ENCODE results near the gene HSPA5.

HSPA5 gene

DNA sequence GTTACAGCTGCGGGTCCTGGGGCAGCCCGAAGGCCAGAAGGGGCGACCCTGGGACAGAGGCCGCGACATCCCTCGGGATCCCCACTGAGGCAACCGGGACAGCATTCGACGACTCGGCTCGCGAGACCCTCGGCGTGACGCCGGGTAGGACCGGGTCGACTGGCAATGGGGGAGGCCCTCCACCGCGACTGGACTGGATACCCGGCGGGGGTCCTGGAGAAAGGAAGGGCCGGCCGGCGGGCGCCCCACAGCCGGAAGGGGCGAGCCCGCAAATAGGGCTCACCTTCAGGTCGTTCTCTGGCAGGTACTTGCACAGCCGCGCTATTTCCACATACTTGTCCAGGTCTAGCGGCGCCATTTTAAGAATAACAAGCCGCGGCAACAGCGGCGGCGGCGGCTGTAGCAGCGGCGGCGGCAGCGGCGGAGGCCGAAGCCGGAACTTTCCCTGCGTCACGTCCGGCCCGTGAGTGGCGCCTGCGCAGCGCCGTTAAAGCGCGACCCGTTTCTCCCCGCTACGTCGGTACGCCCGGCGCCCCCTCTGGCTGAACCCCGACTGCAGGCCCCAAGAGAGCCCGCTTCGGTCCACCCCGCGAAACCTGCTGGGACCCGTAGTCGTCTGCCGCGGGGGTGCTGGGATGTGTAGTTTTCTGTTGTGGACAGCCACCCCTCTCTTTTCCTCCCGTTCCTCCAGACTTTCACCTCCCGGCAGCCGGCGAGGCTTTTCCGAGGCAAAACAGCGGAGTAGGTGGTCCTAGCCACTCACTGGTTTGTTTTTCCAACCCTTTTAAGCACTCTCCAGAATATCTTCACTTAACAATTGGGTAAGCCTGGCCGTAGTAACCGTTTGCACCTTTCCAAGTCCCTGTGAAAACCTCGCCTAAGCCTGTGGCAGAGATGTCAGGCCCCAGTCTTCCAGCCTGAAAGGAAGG is 51.5 kb downstream of the HSPA5 start, which contains the start of gene PPP6C:
TSS of gene PPP6C (minus strand) at position 443 of the 929 bp plus-strand sequence. CDS start at position 358, 85 bp downstream.
- peak; percentile 94 for DNase-seq (ENCODE audit: low read depth)

DNA sequence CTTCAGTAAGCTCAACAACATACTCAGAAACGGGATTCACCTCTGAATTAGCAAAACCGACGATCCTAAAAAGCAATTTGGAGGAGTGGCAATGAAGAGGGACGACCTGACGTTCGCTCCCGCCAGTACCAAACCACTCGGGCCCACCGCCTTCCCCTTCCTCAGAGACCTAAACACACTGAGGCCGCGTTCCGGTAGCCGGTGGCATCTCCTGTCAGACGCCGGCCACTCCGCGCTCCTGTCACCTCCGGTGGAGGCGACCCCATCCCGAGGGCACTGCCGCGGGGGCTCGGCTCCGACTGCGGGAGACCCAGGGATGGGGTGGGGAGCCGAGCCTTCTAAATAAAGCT is 52.2 kb downstream of the HSPA5 start:
- no peak for DNase-seq (ENCODE audit: low read depth)

Data from stimulated activated CD8-positive, alpha-beta memory T cell treated with anti-CD3 and anti-CD28 coated beads, Interleukin-15, amount 100 ng/mL, for 24 hours (primary cell).